ENCODE data around the gene MTA3.

Gene MTA3

GRCh38 chr2:42752314-42752713, 183.9 kb downstream of the MTA3 start:
- peak; percentile 98 for DNase-seq

GRCh38 chr2:42752816-42753813, 184.7 kb downstream of the MTA3 start:
- in situ Hi-C loops (cut with MboI; ENCODE audit: low pct_unique_long_range_greater_than_20kb, low sequenced_read_pairs) = no loop called here
- peak; percentile 71 for DNase-seq

More at GRCh38 chr2:42752314-42752713, 183.9 kb downstream of the MTA3 start:
- in situ Hi-C loops (cut with MboI; ENCODE audit: low pct_unique_long_range_greater_than_20kb, low sequenced_read_pairs) = no loop called here

DNA sequence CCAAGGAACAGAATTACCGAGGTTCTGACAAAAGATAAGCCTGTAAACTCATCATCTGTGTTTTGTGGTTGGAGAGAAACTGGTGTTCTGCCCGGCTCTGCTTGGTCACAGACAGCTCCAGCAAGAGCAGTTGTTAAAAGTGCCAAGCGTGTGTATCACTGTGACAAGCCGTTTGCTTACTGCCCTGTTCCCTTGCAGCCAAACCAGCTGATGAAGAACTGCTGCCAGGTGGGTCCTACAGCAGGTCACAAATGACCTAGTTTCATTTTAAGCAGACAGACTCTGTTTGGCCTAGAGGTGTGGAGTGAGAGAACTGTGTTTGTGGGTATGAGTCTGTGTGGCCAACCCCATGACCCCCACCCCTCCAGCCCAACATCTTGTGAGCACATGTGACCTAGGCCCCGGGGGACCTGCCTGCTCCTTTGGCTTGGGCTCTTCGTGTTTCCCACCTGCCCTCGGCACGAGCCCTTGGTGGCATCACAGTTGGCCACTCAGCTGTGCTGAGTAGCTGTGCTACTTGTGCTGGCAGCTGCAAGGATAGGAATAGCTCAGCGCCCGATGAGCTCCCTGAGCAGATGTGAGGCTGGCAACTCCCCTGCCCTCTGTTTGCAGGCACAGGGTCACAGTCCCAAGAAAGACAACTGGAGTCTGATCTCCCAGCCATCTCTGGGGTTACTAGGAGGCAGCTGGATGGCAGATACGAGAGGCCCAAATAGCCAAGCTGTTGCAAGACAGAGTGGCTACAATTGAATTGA, 185.8 kb downstream of the MTA3 start:
- in situ Hi-C loops (cut with MboI; ENCODE audit: low pct_unique_long_range_greater_than_20kb, low sequenced_read_pairs) = no loop called here

DNA sequence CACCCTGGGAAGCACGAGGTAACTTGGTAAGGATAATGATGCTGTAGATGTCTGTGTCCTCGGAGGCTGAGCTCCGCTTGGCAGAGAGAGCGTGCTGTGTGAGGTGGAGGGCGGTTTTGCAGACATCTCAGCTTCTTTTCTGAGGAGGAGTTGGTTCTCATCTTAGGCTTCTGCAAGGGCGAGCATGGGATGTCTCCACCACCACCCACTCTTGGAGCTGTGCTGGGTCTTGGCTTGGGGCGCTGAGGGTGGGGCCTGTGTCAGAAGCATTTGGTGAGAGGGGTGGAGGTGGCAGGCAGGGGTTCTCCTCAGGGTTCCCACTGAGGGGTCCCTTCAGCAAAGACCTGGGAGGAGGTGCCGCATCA, 186.3 kb downstream of the MTA3 start:
- in situ Hi-C loops (cut with MboI; ENCODE audit: low pct_unique_long_range_greater_than_20kb, low sequenced_read_pairs) = no loop called here
- no peak for DNase-seq

More for the DNA sequence above, 185.8 kb downstream of the MTA3 start:
- no peak for DNase-seq

GRCh38 chr2:42755191-42755880, 186.9 kb downstream of the MTA3 start:
- in situ Hi-C loops (cut with MboI; ENCODE audit: low pct_unique_long_range_greater_than_20kb, low sequenced_read_pairs) = no loop called here
- no peak for DNase-seq

DNA sequence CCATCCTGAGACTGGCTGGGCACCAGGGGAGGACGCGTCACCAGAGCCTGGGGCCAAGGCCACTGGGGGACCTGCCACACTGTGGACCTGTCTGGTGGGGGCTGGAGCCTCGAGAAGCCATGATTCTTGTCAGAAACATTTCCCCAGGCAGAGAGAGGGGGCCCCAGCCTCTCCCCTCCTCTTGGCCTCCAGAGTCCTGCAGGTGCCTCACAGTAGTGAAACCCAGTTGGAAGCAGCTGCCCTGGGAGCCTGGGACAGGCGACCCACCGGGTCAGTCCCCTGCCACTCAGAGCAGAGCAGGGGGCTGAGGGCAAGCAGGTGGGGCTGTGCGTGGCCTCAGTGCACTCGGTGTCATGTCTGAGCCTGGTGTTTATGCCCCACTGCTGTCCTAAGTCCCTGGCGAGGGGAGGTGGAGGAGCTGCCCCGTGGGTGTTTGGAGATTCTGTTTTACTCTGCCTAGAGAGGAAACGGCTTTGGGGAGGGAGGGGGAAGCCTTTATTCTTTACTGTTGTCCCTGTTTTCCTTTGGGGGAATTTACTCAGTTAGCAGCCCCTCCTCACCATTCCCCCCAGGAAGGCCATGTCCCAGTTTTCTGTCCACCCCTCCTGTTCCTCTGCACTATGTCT, 187.8 kb downstream of the MTA3 start:
- in situ Hi-C loops (cut with MboI; ENCODE audit: low pct_unique_long_range_greater_than_20kb, low sequenced_read_pairs) = no loop called here
- DNase-seq = no peak

DNA sequence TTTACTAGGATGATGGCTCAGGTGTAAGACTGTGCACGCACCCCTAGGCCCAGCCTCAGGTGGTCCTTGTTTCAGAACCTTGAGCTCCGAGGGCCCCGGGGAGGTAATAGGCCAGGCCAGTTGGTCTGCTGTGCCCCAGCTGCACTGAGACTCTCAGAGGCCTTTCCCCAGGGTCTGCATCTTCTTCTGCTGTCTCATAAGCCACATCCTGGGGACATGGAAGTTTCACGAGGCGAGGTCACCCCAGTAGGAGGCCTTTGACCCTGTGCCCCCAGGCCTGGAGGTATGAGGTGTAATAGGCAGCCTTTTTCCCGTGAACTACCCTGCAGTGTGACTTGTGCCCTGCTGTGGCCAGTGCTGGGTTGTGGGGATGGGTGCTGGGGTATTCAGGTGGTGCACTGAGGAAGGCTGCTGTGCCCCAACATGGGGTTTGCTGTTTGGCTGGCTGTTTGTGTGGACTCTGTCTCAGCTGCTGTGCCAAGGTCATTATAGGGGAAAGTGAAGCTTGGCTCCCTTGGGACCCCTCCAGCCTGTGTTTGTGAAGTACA, 188.6 kb downstream of the MTA3 start:
- in situ Hi-C loops (cut with MboI; ENCODE audit: low pct_unique_long_range_greater_than_20kb, low sequenced_read_pairs) = no loop called here
- DNase-seq = no peak

DNA sequence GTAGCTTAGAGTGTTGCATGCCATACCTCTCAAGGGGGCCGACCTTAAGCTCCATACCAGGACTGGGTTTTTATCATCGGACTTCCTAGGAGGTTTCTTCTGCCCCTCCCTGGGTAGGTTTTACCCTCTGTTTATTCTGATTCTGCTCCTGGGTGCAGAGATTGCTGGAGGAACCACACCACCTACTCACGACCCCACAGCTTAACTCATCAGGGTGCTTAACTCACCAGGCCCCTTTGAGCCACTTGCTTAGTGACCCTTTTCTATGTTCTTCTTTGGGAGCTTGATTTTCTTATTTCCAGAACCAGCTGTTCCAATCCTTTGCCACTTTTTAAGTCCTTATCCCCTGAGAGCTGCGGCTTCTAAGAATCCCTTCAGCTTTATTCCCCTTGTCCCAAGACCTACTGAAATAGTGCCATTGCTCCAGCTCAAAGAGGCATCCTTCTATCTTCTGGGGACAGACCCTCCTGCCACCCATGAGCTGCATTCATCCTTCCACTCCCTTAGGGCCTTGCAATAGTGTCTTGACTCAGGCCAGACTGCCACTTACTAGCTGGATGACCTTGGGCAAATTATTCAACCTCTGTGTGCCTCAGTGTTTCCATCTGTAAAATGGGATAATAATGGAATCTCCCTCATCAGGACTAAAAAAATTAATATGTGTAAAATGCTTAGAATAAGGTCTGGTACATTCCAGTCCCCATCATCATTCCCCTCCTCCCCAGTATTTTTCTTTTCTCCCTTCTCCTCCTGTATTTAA, 189.7 kb downstream of the MTA3 start:
- in situ Hi-C loops (cut with MboI; ENCODE audit: low pct_unique_long_range_greater_than_20kb, low sequenced_read_pairs) = no loop called here
- DNase-seq = no peak

- in situ Hi-C loops (cut with MboI; ENCODE audit: low pct_unique_long_range_greater_than_20kb, low sequenced_read_pairs) = no loop called here
- no peak for DNase-seq
Measured at GRCh38 chr2:42758751-42759150, 190.3 kb downstream of the MTA3 start.

- DNase-seq = no peak
Measured at GRCh38 chr2:42761554-42761953, 193.1 kb downstream of the MTA3 start.

DNA sequence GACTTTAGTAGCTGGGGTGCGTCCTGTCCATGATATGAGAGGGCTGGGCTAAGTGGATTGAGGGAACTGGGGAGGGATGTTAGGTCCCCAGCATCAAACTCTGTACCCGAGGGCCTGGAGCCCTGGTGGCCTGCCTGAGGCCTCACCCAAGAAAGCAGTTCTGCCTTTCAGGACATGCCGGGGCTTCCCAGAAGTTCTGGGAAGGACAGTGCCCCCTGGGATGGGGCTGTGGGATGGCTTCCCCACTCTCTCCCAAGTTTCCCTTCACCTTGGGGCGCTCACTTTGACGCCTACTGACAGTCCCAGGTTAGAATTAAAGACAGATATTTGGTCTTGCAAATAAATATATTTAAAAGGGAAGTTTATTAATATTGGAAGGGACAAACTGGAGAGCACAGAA, 193.7 kb downstream of the MTA3 start:
- no peak for DNase-seq
- in situ Hi-C loops (cut with MboI; ENCODE audit: low pct_unique_long_range_greater_than_20kb, low sequenced_read_pairs) = no loop called here

More at GRCh38 chr2:42761554-42761953, 193.1 kb downstream of the MTA3 start:
- in situ Hi-C loops (cut with MboI; ENCODE audit: low pct_unique_long_range_greater_than_20kb, low sequenced_read_pairs) = no loop called here

DNA sequence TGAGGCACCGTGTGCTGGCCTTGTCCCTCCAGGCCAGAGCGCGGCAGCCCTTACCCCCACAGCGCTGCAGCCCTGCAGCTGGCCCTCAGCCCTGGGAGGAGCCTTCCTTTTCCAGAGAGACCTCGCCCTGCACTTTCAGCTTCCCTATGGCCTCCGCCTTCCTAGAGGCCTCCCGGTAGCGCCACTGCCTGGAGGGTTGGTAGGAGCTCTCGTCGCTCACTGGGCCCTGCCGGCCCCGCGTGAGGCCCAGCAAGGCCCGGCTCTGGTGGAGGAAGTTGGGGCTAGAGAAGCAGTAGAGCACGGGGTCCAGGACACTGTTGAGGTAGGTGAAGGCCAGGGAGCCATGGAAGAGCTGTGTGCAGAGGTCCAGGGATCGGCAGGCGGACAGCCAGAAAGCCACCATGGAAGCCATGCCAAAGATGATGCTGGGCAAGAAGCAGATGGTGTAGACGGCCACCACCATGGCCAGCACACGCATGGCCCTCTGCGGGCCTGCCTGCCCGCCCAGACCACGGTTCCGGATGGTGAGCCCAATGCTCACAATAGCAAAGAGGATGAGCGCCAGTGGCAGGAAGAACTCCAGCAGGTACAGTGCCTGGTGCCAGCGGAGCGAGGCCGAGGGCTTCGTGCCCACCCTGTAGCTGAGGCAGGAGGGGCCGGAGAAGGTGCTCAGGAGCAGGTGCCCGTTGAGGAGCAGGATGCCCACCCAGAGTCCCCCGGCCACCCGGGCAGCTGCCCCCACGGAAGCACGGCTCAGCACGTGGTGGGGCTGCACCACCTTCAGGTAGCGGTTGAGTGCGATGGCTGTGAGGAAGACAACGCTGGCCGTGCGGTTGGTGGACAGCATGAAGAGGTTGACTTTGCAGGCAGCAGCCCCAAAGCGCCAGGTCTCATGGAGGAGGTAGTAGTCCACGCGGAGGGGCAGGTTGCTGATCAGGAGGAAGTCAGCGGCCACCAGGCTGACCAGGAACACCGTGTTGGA, 194.7 kb downstream of the MTA3 start:
- no peak for DNase-seq
- in situ Hi-C loops (cut with MboI; ENCODE audit: low pct_unique_long_range_greater_than_20kb, low sequenced_read_pairs) = no loop called here

DNA sequence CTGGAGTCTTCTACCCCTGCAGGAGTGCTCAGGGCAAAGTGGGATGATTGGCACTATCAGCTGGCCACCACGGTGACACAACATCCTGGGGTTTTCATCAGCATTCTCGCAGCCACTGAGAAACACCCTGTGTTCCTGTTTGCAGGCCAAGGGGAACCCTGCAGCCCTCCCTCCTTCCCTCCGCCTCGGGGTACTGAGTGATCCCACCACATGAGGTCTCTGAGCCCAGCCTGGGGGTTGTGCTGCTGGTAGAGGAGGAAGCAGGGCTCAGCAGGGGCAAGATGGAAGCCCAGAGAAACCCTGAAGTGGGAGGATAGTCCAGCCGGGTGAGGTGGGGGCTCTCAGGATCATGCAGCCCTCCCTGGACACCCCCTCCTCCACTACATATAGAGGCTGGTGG, 195.7 kb downstream of the MTA3 start, which contains the start of gene OXER1:
TSS of gene OXER1 (minus strand) at position 40 of the 400 bp plus-strand sequence. CDS start 73 bp downstream, outside the sequence.
- in situ Hi-C loops (cut with MboI; ENCODE audit: low pct_unique_long_range_greater_than_20kb, low sequenced_read_pairs) = no loop called here

GRCh38 chr2:42764901-42765300, 196.5 kb downstream of the MTA3 start:
- in situ Hi-C loops (cut with MboI; ENCODE audit: low pct_unique_long_range_greater_than_20kb, low sequenced_read_pairs) = no loop called here
- DNase-seq = no peak

More for the DNA sequence above, 195.7 kb downstream of the MTA3 start, which contains the start of gene OXER1:
- peak; percentile 84 for DNase-seq

DNA sequence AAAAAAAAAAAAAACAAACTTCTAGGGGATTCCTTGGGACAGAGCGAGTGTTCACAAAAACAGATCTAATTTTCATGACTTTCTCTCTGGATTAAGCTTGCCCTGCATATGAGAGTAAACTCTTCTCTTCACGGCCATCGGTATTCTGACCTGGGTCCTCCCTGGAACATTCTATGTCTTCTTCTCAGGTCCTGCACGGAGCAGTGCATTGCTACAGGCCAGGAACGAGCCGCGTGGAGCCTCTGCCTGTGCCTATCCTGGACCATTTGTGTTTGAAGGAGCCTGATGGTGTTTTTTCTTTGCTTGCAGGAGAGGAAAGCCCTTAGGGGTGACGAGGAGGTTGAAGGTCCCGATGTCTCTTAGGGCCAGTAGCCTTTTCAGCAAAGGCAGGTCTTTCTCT, 197.3 kb downstream of the MTA3 start:
- no peak for DNase-seq
- in situ Hi-C loops (cut with MboI; ENCODE audit: low pct_unique_long_range_greater_than_20kb, low sequenced_read_pairs) = no loop called here

GRCh38 chr2:42767080-42767898, 198.9 kb downstream of the MTA3 start:
- in situ Hi-C loops (cut with MboI; ENCODE audit: low pct_unique_long_range_greater_than_20kb, low sequenced_read_pairs) = no loop called here
- DNase-seq = no peak

Data from KBM-7 (cell line).